ENCODE measurements around the gene LRRC4C.

LRRC4C gene

DNA sequence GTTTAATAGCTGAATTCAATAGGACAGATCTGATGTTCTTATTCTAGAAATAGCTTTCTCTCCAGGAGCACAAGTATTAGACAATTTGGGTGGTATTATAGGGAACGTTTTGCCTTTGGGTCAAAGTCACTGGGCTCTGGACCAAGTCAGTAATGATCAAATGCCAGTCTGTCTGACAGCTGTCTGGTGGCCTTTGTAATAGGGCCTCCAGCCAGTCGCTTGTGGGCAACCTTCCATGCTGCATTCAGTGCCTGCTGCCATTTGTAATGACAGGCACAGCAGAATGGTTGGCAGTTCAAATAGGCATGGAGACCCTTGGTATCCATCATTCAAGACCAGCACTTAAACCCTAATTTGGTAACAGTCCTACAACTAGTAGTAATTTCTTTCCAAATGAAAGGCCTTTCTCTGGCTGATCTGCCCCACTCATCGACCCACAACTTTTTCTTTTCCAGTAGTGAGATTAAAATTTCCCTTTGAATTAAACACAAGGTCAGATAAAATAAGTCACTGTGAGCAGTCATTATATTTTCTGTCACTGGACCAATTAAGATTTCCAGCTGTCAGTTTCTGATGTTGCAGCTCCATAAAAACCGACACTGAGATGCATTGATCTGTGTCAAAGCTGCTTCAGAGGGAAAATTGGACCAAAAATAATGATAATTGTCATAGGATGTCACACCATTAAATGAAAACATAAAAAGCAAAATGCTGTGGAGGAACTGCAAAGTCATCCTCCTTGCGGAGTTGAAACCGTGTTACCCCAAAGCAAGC is 1038.1 kb downstream of the LRRC4C start:
- no peak for DNase-seq

DNA sequence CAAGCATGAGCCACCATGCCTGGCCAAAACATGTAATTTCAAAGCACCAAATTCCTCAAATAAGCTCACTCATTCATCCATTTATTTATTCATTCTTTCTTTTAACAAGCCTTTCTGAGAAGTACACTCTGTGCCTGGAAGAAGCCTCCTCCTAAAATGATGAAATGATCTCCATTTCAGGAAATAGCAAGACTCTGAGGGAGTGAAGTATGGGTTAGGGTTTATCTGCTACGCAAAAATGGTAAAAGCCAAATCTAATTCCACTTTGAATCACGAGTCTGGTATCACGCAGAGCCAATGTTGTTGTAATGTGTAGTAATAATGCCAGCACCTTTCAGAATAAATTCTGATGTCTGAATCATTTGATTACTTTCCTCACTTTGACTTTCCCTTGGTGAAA is 1041.8 kb downstream of the LRRC4C start:
- DNase-seq, result no peak

DNA sequence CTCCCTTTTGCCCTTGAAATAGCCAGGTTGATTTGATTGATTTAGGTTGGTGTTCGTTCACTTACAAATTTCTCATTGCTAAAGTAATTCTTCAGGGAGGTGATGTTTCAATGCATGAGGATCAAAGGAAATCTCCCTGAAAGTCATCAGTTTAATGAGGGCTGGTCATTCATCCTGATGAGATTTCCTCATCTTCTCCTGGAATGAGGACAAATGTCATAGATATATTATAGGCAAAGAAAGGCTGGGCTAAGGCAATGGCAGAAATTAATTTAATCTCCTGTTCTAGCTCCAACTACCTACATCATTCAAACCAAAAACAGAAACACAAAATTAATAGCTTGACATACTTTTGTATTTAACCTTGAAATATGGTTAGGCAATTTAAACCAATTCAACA is 1052.1 kb downstream of the LRRC4C start:
- no peak for DNase-seq

DNA sequence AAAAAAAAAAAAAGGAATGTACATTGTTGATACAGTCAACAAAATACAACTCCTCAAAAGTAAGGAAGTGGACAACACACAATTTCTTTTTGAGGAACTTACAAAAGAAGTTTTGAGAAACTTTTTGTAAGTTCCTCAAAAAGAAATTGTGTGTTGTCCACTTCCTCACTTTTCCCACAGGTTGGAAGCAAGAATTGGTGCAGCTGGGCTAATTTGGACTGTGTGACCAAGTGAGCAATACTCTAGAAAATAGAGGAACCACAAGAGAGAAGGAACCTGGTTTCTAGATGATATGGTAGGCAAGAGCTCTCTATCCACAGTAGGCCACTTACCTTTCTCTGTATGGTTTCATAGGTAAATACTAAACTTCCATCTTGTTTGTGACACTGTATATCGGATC is 1053.8 kb downstream of the LRRC4C start:
- no peak for DNase-seq

- no peak for DNase-seq
These were observed 1056.1 kb downstream of the LRRC4C start for GRCh38 chr11:40403321-40403720.

DNA sequence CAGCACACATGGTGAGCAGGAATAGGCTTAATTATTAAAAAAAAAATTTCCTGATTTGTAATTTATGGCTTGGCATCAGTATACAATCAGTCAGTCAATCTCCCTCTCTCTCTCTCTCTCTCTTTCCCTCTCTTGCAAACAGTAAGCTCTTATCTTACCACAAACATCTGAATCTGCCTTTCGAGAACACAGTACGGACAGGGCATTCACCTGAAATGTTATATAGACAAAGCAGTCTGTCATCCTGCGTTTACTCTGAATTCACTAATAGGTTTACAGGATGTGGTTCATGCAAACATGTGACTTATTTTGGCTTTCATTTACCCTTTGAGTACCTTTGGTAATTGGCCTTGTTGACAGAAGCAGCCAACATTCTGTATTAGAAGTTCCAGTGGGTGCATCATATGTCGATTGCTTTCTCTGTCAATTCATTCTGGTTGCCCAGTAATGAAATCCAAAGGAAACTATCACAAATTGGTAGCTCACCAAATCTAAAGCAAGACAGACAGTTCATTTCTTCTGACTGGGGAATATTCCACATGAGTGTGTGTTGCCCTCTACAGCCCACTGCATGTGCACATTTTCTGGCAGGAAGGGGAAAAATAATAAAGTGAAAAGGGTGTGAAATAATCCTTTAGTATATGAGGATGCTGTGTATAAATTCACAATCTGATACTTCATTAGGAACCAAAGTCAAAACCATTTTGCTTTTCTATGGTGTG is 1058.2 kb downstream of the LRRC4C start:
- no peak for DNase-seq

DNA sequence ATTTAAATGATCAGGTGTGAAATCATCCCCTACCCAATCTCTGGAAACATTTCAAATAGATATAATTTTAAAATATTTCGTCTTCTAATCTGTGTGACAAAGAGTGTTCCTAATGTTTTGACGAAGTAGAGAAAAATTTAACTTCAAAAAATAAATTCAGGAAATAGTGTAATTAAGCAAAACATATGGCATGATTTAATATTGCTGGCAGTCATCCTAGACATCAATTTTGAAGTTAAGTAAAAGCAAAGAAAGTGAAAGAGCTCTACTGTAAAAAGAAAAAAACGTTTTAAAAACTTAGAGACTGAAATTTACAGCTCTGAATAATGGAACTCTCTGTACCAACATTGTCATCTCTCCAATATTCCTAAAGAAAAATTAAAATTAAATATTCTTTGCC is 1062.3 kb downstream of the LRRC4C start:
- DNase-seq, result no peak

GRCh38 chr11:40393511-40393910 is 1065.9 kb downstream of the LRRC4C start:
- no peak for DNase-seq

- DNase-seq, result no peak
These were observed 1067.8 kb downstream of the LRRC4C start for GRCh38 chr11:40391679-40392078.

DNA sequence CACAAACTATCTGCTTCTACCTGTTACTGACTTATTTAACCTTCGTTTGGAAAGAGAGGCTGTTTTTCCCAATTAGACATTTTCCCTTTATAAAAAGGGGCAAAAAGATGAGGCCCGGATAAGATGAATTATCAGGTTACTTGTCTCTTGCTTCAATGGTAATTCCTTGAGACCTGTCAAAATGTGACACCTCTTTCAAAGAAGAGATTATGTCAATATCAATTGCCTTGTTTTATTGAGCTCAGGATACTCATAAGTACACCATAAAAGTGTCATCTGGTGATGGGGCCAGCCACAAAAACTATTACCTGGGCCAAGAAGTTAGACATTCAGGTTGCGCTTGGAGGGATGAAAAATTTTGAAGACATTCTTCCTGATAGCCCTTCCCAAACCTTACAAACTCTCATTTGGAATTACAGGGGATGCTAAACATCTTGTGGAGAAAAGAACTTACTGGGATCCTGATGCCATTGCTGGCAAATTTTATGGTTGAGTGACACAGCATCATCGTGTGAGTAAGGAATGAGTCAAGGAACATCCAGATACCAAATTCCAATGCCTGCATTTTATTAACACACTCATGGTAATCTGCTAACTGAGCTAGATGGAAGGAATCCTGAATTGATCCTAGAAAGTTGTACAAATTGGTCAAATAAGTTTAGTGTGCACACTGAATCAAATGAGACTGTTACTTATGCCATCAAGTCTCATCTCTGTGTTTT is 1071.2 kb downstream of the LRRC4C start:
- DNase-seq, result no peak

- no peak for DNase-seq
These were observed 1072.0 kb downstream of the LRRC4C start for GRCh38 chr11:40387240-40387980.

DNA sequence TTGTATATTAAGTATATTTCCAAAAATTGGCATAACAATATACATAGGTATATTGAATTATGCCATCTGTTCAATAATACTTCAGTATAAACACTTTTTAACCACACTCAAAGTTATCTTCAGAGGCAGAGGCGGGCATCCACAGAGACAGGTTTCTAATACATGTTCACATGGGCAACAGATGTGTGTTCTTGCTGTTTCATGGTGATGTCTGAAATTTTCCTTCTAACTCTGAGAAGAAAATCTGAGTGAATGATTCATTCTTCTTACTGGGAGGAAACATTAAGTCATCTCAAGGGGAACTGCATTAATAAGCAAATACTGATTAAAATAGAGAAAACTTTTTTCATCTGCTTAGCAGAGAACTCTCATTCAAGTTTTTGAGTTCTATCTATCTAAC is 1074.5 kb downstream of the LRRC4C start:
- DNase-seq, result no peak

DNA sequence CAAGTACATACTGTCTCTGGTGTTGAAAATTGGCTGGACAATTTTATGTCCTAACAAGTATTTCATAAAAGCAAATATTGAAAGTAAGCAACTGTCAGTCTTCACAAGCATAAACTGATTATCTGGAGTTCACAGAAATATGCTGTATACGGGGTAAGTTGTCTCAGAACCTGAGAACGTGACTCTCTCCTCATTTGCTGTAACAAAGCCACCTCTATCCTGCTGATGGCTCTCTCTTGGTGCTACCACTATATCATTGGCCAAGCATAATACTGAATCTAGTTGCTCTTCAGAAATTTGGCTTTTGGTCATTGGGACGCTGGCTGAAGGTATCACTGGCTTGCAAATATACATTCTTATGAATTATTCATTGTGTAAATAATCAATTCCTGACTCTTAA is 1078.0 kb downstream of the LRRC4C start:
- DNase-seq, result no peak

DNA sequence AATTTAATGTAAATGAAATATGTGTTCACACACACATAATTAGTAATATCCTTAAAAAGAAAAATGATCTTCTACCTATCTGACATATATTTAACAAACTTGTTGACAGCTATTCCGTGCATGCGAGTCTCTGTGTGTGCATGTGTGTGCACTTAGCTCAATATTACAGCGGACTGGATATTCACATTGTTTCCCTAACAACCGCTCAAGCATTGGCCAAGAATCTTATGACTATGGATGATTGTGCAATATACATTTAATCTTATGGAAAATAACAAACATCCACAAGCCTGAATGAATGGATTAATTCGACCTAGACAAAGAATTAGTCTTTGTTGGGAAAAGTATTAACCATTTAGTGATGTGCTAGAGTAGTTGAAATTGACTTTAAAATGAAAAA is 1078.6 kb downstream of the LRRC4C start:
- DNase-seq, result no peak

DNA sequence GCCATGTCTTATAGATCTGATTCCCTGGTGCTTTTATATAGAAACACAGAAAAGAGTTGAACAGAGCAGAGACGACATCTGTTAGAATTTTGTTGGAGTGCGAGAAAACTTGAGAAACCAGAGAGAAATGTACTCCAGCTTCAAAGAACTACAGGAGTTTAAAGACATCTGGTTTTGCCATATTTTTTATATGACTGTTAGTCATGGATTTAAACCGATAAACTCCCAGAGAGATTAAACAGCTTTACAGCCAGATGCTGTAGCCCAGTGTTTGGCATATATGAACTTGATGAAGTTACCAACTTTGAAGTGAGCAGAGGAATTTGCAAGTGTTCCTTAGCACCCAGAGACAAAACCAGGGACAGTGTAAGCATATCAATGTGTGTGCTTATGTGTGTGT is 1083.1 kb downstream of the LRRC4C start:
- DNase-seq, result no peak

GRCh38 chr11:40370821-40371616 is 1088.4 kb downstream of the LRRC4C start:
- DNase-seq, result no peak

- no peak for DNase-seq
These were observed 1099.2 kb downstream of the LRRC4C start for GRCh38 chr11:40360206-40360798.

DNA sequence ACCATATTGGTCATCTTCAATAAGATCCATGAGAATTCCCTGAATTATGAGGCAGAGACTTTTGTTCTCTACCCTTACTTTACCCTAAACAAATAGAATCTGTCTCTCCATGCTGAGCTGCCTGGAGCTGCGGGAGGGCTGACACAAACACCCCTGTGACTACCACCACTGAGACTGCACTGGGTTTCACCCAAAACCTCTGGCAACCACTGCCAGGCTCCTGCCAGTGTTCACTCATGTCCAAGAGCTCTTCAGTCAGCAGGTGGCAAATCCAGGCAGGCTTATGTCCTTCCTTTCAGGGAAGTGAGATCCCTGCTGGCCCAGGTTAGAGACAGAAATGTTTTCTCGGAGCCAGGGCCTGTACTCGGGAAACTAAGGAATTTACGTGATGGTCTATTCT is 1105.3 kb downstream of the LRRC4C start:
- DNase-seq, result no peak

DNA sequence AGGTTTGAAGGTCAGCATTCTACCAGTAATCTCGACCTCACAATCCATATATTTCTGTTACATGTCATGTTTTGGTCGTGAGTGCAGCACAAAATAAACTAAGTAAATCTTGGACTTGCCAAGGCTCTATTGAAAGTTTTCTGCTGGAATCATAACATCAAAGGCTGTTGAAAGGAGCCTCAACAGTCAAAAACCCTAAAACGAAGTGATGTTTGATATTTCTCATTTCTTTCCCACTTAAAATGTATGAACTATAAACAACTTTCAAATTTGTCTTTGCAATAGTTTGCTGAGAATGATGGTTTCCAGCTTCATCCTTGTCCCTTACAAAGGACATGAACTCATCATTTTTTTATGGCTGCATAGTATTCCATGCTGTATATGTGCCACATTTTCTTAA is 1118.5 kb downstream of the LRRC4C start:
- DNase-seq, result no peak

DNA sequence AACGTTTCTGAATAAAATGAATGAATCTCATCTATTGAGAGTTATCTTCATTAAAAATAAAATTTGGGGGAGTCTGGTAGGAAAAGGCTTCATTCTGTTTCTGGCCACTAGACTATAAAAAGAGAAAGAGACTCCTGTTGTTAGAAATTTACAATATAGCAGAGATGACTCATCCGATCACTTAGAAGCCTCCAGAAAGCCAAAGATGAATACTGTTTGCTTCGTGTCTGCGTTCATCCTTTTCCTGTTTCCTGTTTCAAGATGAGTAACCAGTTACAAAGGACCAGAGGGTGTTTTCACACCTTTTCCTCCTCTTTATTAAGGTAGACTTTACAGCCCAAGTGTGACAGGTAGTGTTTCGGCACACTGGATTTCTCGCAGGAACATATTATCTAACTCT is 1120.7 kb downstream of the LRRC4C start:
- no peak for DNase-seq

DNA sequence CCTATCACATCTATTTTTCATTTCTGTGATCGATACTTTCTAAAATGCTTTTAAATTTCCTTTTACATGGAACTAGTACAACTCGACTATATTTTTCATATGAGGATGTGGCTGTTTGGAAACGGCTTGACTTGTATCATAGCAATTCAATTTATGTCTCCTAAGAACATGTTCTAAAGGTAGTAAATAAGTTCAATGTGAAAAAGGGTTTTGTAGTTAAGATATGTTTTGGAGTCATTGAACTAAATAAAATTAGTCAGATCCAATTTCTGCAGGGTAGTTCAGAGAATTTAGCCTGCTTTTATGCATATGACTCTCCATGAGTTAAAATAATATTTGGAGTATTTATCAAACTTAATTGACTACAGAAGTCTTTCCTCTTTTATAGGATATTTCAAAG is 1121.4 kb downstream of the LRRC4C start:
- no peak for DNase-seq

GRCh38 chr11:40337118-40337517 is 1122.3 kb downstream of the LRRC4C start:
- DNase-seq, result no peak
